HG03439 (cell line): ENCODE measurements around the gene CANX.

Experiments used
- ATAC-seq: cut with Tn5 transposase; IDR thresholded peaks from one replicate; pipeline ENCODE4 v1.9.1; 2021; ENCODE audit warnings: mild to moderate bottlenecking, moderate library complexity; ENCODE audit not compliant: unreplicated experiment

Gene CANX

GRCh38 chr5:179749857-179750508, 51.2 kb downstream of the CANX start:
- no peak for ATAC-seq

GRCh38 chr5:179753971-179754370, 55.2 kb downstream of the CANX start:
- no peak for ATAC-seq

GRCh38 chr5:179755022-179755421, 56.3 kb downstream of the CANX start:
- no peak for ATAC-seq

- no peak for ATAC-seq
These were observed 60.2 kb downstream of the CANX start for GRCh38 chr5:179758955-179759354.

- peak; percentile 53 for ATAC-seq
These were observed 61.1 kb downstream of the CANX start for GRCh38 chr5:179759581-179760551.

GRCh38 chr5:179762079-179762780, 63.5 kb downstream of the CANX start:
- no peak for ATAC-seq

GRCh38 chr5:179762781-179763176, 64.0 kb downstream of the CANX start:
- no peak for ATAC-seq

GRCh38 chr5:179763215-179763945, 64.6 kb downstream of the CANX start:
- no peak for ATAC-seq

- ATAC-seq, result no peak
These were observed 65.3 kb downstream of the CANX start for GRCh38 chr5:179764056-179764455.

- no peak for ATAC-seq
These were observed 66.6 kb downstream of the CANX start for GRCh38 chr5:179765400-179765799.

GRCh38 chr5:179766021-179766725, 67.4 kb downstream of the CANX start:
- no peak for ATAC-seq

- ATAC-seq, result no peak
These were observed 68.1 kb downstream of the CANX start for GRCh38 chr5:179766726-179767455.

GRCh38 chr5:179767496-179768100, 68.8 kb downstream of the CANX start:
- ATAC-seq, result no peak

GRCh38 chr5:179768326-179769085, 69.7 kb downstream of the CANX start:
- ATAC-seq, result no peak

- no peak for ATAC-seq
These were observed 70.5 kb downstream of the CANX start for GRCh38 chr5:179769271-179769670.

- no peak for ATAC-seq
These were observed 71.0 kb downstream of the CANX start for GRCh38 chr5:179769796-179770195.

- no peak for ATAC-seq
These were observed 72.6 kb downstream of the CANX start for GRCh38 chr5:179771311-179771895.

GRCh38 chr5:179772351-179772750, 73.6 kb downstream of the CANX start:
- no peak for ATAC-seq
